Cardiac septum (tissue), 1 donor: ENCODE results near the gene PTH1R. TPM values are rescaled to one million over a fixed set of nuclear protein-coding genes. Genes with fewer than 3 reads are reported as not detected.
"Not testable (repeated sequence)": the region's sequence is repeated elsewhere in the genome, so short reads cannot be mapped to it uniquely, and the experiment has no call there.

Experiments
- DNase-seq: peaks from one replicate; pipeline ENCODE4 v3.0.0-alpha.2; 2020; ENCODE audit warnings: low spot score
- intact Hi-C: fragments of 100-400 bp; cut with DNase I; formaldehyde crosslinking; loops from one replicate; pipeline ENCODE4 v1.14.0; 2022
- total RNA-seq: library from RNA; stranded (reverse); fragmentation: NEBNext Ultra II Directional; extraction: Animal tissue kit (Norgen Biotek cat#: 25700); gene quantifications from one replicate; pipeline ENCODE4 v1.2.1, GENCODE V29; 2021
- donor health status: DM: no; HTN: no; CAD: no.

The PTH1R gene
- total RNA-seq, 1 donor from 2014 or later: 5.4 TPM

GRCh38 chr3:46904303-46905212, 27.0 kb downstream of the PTH1R start:
- intact Hi-C loops: no loop called here
- peak; percentile 69 for DNase-seq

GRCh38 chr3:46905213-46905560, 27.7 kb downstream of the PTH1R start:
- DNase-seq: peak; percentile 12
- intact Hi-C loops: no loop called here

DNA sequence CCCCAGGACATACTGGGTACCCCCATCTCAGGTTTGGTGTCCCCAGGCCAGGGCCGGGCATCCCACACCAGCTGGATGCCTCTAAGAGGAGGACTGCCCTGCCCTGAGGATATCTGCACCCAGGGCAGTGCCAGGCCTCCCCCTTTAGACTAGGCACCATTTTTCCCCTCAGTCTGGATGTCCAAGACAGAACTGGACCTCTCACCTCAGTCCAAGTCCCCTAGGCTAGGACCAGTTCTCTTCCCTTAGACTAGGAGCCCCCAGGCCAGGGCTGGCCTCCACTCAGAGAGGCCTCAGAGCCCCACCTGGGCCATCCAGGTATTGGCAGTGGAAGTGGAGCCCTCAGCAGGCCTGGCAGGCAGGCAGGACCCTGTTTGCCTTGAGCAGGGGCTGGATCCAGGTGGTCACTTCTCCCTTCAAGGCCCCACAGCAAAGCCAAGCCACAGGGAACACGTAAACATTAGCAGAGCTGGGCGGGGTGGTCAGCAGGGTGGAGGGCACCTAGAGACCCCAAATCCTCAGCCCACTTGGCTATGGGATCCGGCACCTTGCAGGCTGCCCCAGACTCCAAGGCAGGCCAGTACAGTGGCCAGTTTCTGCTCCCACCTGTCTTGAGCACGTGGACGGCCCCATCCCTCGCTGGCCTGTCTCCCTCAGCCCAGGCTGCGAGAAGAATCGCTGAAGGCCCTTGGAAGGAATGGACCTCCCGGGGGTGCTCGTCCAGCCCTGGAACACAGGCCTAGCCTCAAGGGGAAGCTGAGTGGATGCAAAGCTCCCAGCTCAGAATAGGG, 28.3 kb downstream of the PTH1R start:
- DNase-seq: peak; percentile 70
- intact Hi-C loops: no loop called here

GRCh38 chr3:46906471-46907058, 29.0 kb downstream of the PTH1R start:
- intact Hi-C loops: no loop called here
- DNase-seq: peak; percentile 71

GRCh38 chr3:46907271-46907670, 29.8 kb downstream of the PTH1R start:
- DNase-seq: peak; percentile 38

DNA sequence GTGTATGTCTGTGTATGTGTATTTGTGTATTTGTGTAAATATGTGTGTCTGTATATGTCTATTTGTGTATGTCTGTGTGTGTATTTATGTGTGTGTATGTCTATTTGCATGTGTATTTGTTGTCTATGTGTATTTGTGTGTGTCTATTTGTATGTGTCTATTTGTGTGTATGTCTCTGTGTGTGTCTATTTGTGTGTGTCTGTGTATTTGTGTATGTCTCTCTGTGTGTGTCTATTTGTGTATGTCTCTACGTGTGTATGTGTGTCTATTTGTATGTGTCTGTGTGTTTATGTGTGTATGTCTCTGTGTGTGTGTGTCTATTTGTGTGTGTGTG, 30.4 kb downstream of the PTH1R start:
- DNase-seq: no peak
- intact Hi-C loops: no loop called here

More at GRCh38 chr3:46907271-46907670, 29.8 kb downstream of the PTH1R start:
- intact Hi-C loops: no loop called here

DNA sequence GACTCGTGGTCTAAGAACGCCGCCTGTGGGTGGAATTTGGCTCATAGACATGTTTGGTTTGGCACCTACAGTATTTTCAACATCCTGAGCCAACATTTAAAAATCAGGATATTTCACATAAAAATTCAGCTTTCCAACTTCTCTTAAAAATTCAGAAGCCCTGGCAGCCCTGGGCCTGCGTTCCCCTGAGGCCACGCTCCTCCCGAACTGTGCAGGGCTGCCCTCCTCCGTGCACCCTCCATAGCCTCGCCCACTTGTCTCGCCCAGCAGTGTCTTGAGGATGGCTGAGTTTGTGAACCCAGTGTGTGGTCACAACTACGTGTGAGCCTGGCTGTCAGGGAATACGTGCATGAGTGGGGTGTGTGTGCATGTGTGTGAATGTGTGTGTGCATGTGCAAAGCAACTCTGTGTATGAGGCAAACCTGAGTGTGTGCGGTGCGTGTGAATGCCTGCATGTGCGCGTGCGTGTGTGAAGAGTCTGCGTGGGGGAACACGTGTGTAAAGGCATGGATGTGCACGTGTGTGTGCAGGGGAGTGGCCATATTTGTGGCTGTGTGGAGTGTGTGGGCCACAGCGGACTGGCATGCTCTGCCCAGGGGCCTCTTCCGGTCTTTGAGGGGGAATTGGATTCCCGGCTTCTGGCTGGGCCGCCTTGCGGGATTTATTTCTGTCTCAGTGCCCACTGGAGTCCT, 30.9 kb downstream of the PTH1R start:
- intact Hi-C loops: no loop called here
- peak; percentile 44 for DNase-seq

- DNase-seq: peak; percentile 15
- intact Hi-C loops: loop anchor here (1.0 kb wide), 2 partner anchors 42 to 204 kb away; no protein-coding TSS in a partner anchor
Observed at GRCh38 chr3:46908986-46909534, 31.5 kb downstream of the PTH1R start.

DNA sequence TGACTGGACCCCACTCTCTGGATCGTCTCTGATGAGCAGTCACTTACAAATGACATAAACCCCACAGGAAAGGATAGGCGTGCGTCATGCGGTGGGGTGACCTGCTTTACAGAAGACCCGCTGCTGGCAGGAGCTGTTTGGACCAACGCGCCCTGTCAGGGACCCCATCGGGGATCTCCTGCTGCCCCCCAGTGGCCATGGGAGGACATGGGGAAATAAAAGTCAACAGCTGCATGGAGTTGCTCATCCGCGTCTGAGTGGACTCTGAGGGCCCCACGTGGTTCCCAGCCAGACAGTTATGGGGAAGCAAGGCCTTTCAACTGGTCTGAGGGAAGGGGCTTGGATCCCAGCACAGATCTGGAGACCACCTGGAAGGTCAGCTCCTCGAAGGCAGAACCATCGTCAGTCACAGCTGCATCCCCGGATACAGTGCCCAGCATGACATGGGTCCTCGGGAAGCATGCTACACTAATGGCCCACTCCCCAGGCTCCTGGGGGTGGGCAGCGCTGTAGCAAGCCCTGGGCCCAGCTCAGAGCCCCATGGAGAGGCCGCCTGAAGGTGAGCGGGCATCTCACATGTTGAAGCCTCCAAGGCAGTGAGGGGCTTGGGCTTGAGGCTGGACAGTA, 32.1 kb downstream of the PTH1R start:
- peak; percentile 89 for DNase-seq
- intact Hi-C loops: loop anchor here (1.0 kb wide), 2 partner anchors 42 to 204 kb away; no protein-coding TSS in a partner anchor

DNA sequence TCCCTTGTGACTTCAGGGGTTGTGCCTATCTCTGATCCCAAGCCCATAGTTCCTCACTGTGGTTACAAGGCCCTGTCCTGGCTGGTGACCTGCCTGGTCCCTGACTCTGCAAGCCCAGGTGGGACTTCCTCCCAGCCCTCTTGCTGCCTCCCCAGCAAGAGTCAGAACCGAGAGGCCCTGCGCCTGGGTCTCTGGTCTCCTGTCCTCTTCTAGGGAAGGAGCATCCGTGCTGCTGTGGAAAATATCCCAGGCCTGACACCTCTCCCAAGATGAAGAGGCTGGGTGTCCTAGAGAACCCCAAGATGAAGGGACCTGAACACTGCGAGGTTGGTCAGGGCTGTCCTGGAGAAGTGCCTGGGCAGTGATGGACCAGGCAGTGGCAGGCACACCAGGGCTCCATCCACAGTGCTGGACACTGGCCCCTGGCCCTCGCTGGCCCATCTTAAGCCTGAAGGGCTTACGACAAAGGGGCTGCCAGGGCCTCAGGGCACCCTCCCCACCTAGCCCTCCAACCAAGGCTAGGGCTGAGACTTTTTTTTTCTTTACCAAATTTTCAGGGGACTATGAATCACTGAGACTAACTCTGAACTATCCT, 32.7 kb downstream of the PTH1R start:
- intact Hi-C loops: no loop called here
- DNase-seq: no peak

- intact Hi-C loops: not testable (repeated sequence)
- DNase-seq: peak; percentile 12
Observed at GRCh38 chr3:46910914-46911313, 33.4 kb downstream of the PTH1R start.

GRCh38 chr3:46912986-46913385, 35.5 kb downstream of the PTH1R start:
- no peak for DNase-seq
- intact Hi-C loops: no loop called here

GRCh38 chr3:46913644-46914043, 36.1 kb downstream of the PTH1R start:
- intact Hi-C loops: no loop called here
- peak; percentile 75 for DNase-seq

DNA sequence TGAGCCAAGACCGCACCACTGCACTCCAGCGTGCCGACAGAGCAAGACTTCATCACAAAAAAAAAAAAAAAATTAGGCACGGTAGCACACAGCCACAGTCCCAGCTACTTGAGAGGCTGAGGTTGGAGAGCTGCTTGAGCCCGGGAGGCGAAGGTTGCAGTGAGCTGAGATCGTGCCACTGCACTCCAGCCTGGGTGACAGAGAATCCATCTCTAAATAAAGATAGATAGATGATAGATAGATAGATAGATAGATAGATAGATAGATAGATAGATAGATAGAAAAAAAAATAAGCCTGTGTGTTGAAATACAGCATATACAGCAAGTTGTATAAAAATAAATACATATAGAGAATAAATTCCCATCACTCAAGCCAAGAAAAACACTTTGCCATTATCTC, 37.3 kb downstream of the PTH1R start:
- intact Hi-C loops: no loop called here
- DNase-seq: no peak

GRCh38 chr3:46915297-46915822, 37.8 kb downstream of the PTH1R start:
- peak; percentile 22 for DNase-seq
- intact Hi-C loops: no loop called here

DNA sequence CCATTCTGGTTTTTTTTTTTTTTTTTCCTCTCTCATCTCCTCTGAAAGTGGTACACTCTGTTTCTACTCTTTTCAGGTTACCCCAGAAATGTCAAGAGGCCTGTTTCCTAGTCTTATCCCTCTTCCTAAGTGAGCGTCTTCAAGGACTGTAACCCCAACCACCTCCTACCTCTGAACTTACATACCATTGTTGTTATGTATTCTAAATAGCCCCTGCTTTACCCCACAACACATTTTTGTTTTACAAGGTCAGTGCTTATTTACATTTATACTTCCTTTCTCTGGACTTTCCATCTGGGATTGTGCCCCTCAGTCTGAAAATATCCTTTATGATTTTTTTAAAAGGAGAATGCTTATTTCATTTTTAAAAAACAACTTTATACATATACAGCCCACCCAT, 38.8 kb downstream of the PTH1R start:
- no peak for DNase-seq
- intact Hi-C loops: no loop called here

DNA sequence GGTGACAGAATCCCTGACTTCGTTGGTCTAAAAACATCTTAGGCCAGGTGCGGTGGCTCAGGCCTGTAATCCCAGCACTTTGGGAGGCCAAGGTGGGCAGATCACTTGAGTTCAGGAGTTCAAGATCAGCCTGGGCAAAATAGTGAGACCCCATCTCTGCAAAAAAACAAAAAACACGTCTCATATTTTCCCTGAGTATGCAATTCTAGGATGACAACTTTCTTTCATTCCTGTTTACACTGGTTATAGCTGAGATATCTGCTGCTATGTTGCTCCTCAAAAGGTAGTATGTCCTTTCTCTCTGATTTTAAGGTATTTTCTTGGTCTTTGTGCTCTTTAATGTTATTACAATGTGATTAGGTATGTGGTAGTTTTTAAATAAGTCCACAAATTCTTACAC, 39.3 kb downstream of the PTH1R start:
- intact Hi-C loops: no loop called here
- DNase-seq: no peak

DNA sequence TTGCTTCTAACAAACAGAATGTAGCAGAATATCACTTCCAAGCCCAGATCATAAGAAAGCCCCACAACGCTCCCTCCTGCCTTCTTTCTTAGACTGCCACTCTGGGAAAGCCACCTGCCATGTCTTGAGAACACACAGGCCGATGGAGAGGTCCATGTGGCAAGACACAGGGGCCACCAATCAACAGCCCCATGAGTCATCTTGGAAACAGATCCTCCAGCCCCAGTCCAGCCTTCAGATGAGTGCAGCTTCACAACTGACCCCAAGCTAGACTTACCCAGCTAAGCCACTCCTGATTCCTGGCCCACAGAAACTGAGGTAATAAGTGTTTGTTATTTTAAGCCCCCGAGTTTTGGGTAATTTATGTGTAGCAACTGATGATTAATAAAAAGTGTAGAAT, 39.7 kb downstream of the PTH1R start:
- intact Hi-C loops: no loop called here
- peak; percentile 62 for DNase-seq
